Right lung (tissue), 5 donors: ENCODE results near the gene KLHDC7A. TPM values are rescaled to one million over a fixed set of nuclear protein-coding genes. Genes with fewer than 3 reads are reported as not detected.

Experiments
- DNase-seq, 2 donors: peaks; one replicate each; pipeline ENCODE4 v3.0.0-alpha.2; 2013
- polyA plus RNA-seq, 5 donors: library from polyadenylated mRNA; unstranded; fragments of 120-200 nt; gene quantifications; one replicate each; pipeline versions ENCODE4 v1.2.1 to v1.2.3, GENCODE V29; 2013; ENCODE audit warnings: inconsistent platforms in 1 of 5, low replicate concordance in 1 of 5; ENCODE audit not compliant: insufficient read length in 5 of 5, insufficient read depth in 1 of 5

The KLHDC7A gene
- polyA plus RNA-seq, 5 donors: 0.30 to 1.4 (median 0.93) TPM

GRCh38 chr1:18469514-18469913, 11.2 kb upstream of the KLHDC7A start:
- DNase-seq: no peak

GRCh38 chr1:18470671-18471355, 9.9 kb upstream of the KLHDC7A start:
- no peak for DNase-seq

- no peak for DNase-seq
Observed at GRCh38 chr1:18473195-18473815, 7.4 kb upstream of the KLHDC7A start.

- DNase-seq: no peak
Observed at GRCh38 chr1:18474559-18475175, 6.1 kb upstream of the KLHDC7A start.

GRCh38 chr1:18475234-18475905, 5.4 kb upstream of the KLHDC7A start:
- DNase-seq: no peak

GRCh38 chr1:18479454-18479853, 1.3 kb upstream of the KLHDC7A start:
- no peak for DNase-seq

GRCh38 chr1:18481190-18481920, 625 bp downstream of the KLHDC7A start:
- DNase-seq: no peak

GRCh38 chr1:18481921-18482701, 1.4 kb downstream of the KLHDC7A start:
- no peak for DNase-seq

GRCh38 chr1:18482721-18483425, 2.1 kb downstream of the KLHDC7A start:
- no peak for DNase-seq

- DNase-seq: no peak
Observed at GRCh38 chr1:18484276-18484675, 3.5 kb downstream of the KLHDC7A start.

GRCh38 chr1:18484721-18485120, 4.0 kb downstream of the KLHDC7A start:
- no peak for DNase-seq

GRCh38 chr1:18485227-18485626, 4.5 kb downstream of the KLHDC7A start:
- DNase-seq: no peak

GRCh38 chr1:18486195-18486594, 5.5 kb downstream of the KLHDC7A start:
- no peak for DNase-seq

GRCh38 chr1:18489417-18490143, 8.8 kb downstream of the KLHDC7A start:
- DNase-seq: no peak

- DNase-seq: no peak
Observed at GRCh38 chr1:18491168-18491567, 10.4 kb downstream of the KLHDC7A start.

- no peak for DNase-seq
Observed at GRCh38 chr1:18494304-18494703, 13.6 kb downstream of the KLHDC7A start.

GRCh38 chr1:18495635-18496034, 14.9 kb downstream of the KLHDC7A start:
- no peak for DNase-seq

GRCh38 chr1:18496056-18496455, 15.3 kb downstream of the KLHDC7A start:
- DNase-seq: no peak

- DNase-seq: no peak
Observed at GRCh38 chr1:18496497-18497235, 15.9 kb downstream of the KLHDC7A start.
